CD14-positive monocyte (primary cell): Measurements from ENCODE around the gene PAQR8. TPM values are rescaled to one million over a fixed set of nuclear protein-coding genes. Genes with fewer than 3 reads are reported as not detected.

Experiments
- DNase-seq, 3 donors: peaks; one replicate each; pipeline ENCODE4 v3.0.0-alpha.2; 2011 to 2022
- H2AFZ ChIP-seq: 2 replicates; pipeline ENCODE4 v1.6.0; 2012; ENCODE audit warnings: mild to moderate bottlenecking, low read depth, low read length, inconsistent platforms; ENCODE audit not compliant: insufficient read depth, poor library complexity, severe bottlenecking
- H3K27ac ChIP-seq, 2 donors: 1 replicate in 1 of 2; 2 replicates in 1 of 2; pipeline ENCODE4 v1.5.1; 2012 to 2013; ENCODE audit warnings: low read length in 2 of 2, control low read depth in 1 of 2, inconsistent platforms in 1 of 2, low read depth in 1 of 2, mild to moderate bottlenecking in 1 of 2
- H3K27me3 ChIP-seq, 2 donors: one replicate each; pipeline versions ENCODE4 v1.6.0 to v1.6.1; 2011 to 2013; ENCODE audit warnings: low read length in 2 of 2; ENCODE audit not compliant: control insufficient read depth in 2 of 2, insufficient read depth in 2 of 2
- H3K36me3 ChIP-seq, 2 donors: replicated peaks in 1 of 2; 1 replicate in 1 of 2; 2 replicates in 1 of 2; pipeline versions ENCODE4 v1.5.1 to v1.6.1; 2012 to 2013; ENCODE audit warnings: low read length in 2 of 2, control low read depth in 1 of 2, inconsistent platforms in 1 of 2, mild to moderate bottlenecking in 1 of 2; ENCODE audit not compliant: insufficient read depth in 2 of 2, control insufficient read depth in 1 of 2
- H3K4me1 ChIP-seq, 2 donors: 1 replicate in 1 of 2; 2 replicates in 1 of 2; pipeline versions ENCODE4 v1.5.1 to v1.6.1; 2012 to 2013; ENCODE audit warnings: low read length in 2 of 2, control low read depth in 1 of 2, inconsistent platforms in 1 of 2, mild to moderate bottlenecking in 1 of 2, moderate library complexity in 1 of 2; ENCODE audit not compliant: insufficient read depth in 2 of 2, control insufficient read depth in 1 of 2
- H3K4me2 ChIP-seq: replicated peaks from 2 replicates; pipeline ENCODE3; 2012; ENCODE audit warnings: low read length, moderate library complexity, mild to moderate bottlenecking; ENCODE audit not compliant: poor library complexity, severe bottlenecking; ENCODE audit errors: extremely low read depth
- H3K4me3 ChIP-seq, 3 experiments: fragments of 200-600 bp in 1 of 3; sonication (generic) in 1 of 3; replicated peaks in 1 of 3; 1 replicate in 2 of 3; 2 replicates in 1 of 3; pipeline ENCODE4 v1.5.1; 2011 to 2013; ENCODE audit warnings: low read length in 3 of 3, mild to moderate bottlenecking in 3 of 3, control low read depth in 2 of 3, low read depth in 2 of 3, inconsistent platforms in 1 of 3, moderate library complexity in 1 of 3
- H3K79me2 ChIP-seq: 2 replicates; pipeline ENCODE4 v1.6.0; 2012; ENCODE audit warnings: mild to moderate bottlenecking, control low read depth, inconsistent platforms, low read length, moderate library complexity; ENCODE audit not compliant: insufficient read depth
- H3K9ac ChIP-seq: 2 replicates; pipeline ENCODE4 v1.6.0; 2017; ENCODE audit warnings: low read length, mild to moderate bottlenecking; ENCODE audit not compliant: insufficient read depth, poor library complexity, severe bottlenecking
- H3K9me3 ChIP-seq, 2 donors: replicated peaks in 1 of 2; 1 replicate in 1 of 2; 2 replicates in 1 of 2; pipeline versions ENCODE4 v1.5.1 to v1.6.1; 2012 to 2013; ENCODE audit warnings: low read length in 2 of 2, control low read depth in 1 of 2; ENCODE audit not compliant: control insufficient read depth in 1 of 2, insufficient read depth in 1 of 2
- H4K20me1 ChIP-seq: 2 replicates; pipeline ENCODE4 v1.6.0; 2012; ENCODE audit warnings: mild to moderate bottlenecking, low read length, control low read depth, moderate library complexity; ENCODE audit not compliant: insufficient read depth
- H3K27ac Mint-ChIP-seq, 7 donors: one replicate each; pipeline ENCODE4 v1.8.0; 2020; ENCODE audit warnings: mild to moderate bottlenecking in 7 of 7, mixed read lengths in 7 of 7, moderate library complexity in 6 of 7, inconsistent platforms in 2 of 7
- H3K27me3 Mint-ChIP-seq, 3 donors: one replicate each; pipeline ENCODE4 v1.8.0; 2021 to 2022; ENCODE audit warnings: low read depth in 3 of 3, mild to moderate bottlenecking in 3 of 3, mixed read lengths in 3 of 3, moderate library complexity in 3 of 3, inconsistent platforms in 1 of 3
- H3K36me3 Mint-ChIP-seq, 2 donors: one replicate each; pipeline ENCODE4 v1.8.0; 2020; ENCODE audit warnings: mixed read lengths in 2 of 2, inconsistent platforms in 1 of 2, mild to moderate bottlenecking in 1 of 2
- H3K4me1 Mint-ChIP-seq: one replicate; pipeline ENCODE4 v1.8.0; 2020; ENCODE audit warnings: mild to moderate bottlenecking, mixed read lengths
- H3K4me3 Mint-ChIP-seq, 2 donors: one replicate each; pipeline ENCODE4 v1.8.0; 2020; ENCODE audit warnings: mild to moderate bottlenecking in 2 of 2, mixed read lengths in 2 of 2, moderate library complexity in 1 of 2
- H3K9me3 Mint-ChIP-seq, 7 donors: one replicate each; pipeline ENCODE4 v1.8.0; 2020 to 2022; ENCODE audit warnings: mixed read lengths in 7 of 7, mild to moderate bottlenecking in 6 of 7, moderate library complexity in 6 of 7, inconsistent platforms in 2 of 7
- CTCF ChIP-seq: fragments of 200-600 bp; IDR thresholded peaks from one replicate; pipeline ENCODE4 v1.8.0; 2022; ENCODE audit warnings: antibody characterized with exemption, mild to moderate bottlenecking
- WGBS: methylation state at CpG from one replicate; pipeline ENCODE4 v1.1.5; 2013; ENCODE audit warnings: missing lambda C conversion rate; ENCODE audit not compliant: insufficient coverage; 5-methylcytosine and 5-hydroxymethylcytosine counted together
- intact Hi-C, 2 donors: fragments of 100-400 bp; cut with micrococcal nuclease; formaldehyde crosslinking; loops; one replicate each; pipeline versions ENCODE4 v1.15.0 to v1.15.1; 2023
- polyA plus RNA-seq, 3 donors: library from polyadenylated mRNA; depleted of rRNA in 1 of 3; unstranded in 2 of 3; stranded (reverse) in 1 of 3; fragments of 300-500 nt in 2 of 3; fragments of >200 nt in 1 of 3; fragmentation: Illumina TruSeq in 2 of 3; gene quantifications; 1 replicate in 2 of 3; 2 replicates in 1 of 3; pipeline ENCODE4 v1.2.3, GENCODE V29; 2012 to 2021

The PAQR8 gene
- polyA plus RNA-seq, 3 donors = 2.4 to 17.4 (median 6.8) TPM

DNA sequence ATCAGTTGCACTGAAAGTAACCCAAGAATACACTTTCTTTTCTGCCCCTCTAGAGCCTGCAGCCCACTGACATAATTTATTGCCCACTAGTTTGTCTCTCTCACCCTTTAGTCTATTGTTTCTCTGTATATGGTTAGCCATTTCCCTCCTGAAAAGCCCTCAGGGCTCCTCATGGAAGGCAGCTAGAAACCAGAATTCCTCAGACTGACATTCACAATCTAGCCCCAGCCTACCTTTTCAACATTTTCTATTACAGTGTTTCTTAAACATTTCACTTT, 21.4 kb upstream of the PAQR8 start:
- no peaks in the 10 kb centered on the region for H3K9me3 Mint-ChIP-seq
- Histone ChIP-seq H3K4me1 (peaks cover 13 to 14% of the 10 kb centered on the region in 2 donors), H3K9me3 (no peaks in the 10 kb centered on the region), H3K27me3 (no peaks in the 10 kb centered on the region), H2AFZ (no peak overlapping the region), H3K36me3 (no peaks in the 10 kb centered on the region), H3K27ac (no peak overlapping the region), H3K79me2 (no peaks in the 10 kb centered on the region), H4K20me1 (no peaks in the 10 kb centered on the region), H3K9ac (no peak overlapping the region), H3K4me2 (no peak overlapping the region), H3K4me3 (no peak overlapping the region)
- H3K36me3 Mint-ChIP-seq = no peaks in the 10 kb centered on the region
- TF ChIP-seq CTCF = no peak
- intact Hi-C loops = no loop called here
- no peak for DNase-seq
- H3K4me1 Mint-ChIP-seq = peaks cover 33% of the 10 kb centered on the region
- no peak overlapping the region for H3K27ac Mint-ChIP-seq
- no peak overlapping the region for H3K4me3 Mint-ChIP-seq
- H3K27me3 Mint-ChIP-seq = no peaks in the 10 kb centered on the region

- Histone ChIP-seq H3K79me2 (no peaks in the 10 kb centered on the region), H2AFZ (peak overlapping the region; percentile 57), H3K27me3 (no peaks in the 10 kb centered on the region), H3K9me3 (no peaks in the 10 kb centered on the region), H3K36me3 (no peaks in the 10 kb centered on the region), H3K4me1 (peaks cover 13 to 14% of the 10 kb centered on the region in 2 donors), H3K9ac (no peak overlapping the region), H3K4me3 (peak overlapping the region in 1 of 3 experiments; percentile 21), H3K4me2 (peak overlapping the region; percentile 46), H3K27ac (peak overlapping the region; percentile 41 to 76), H4K20me1 (no peaks in the 10 kb centered on the region)
- peak overlapping the region; percentile 77 to 86 (median 80) for H3K27ac Mint-ChIP-seq
- peaks cover 0 to 2% (median 0%) of the 10 kb centered on the region in 3 donors for H3K27me3 Mint-ChIP-seq
- WGBS = no CpG with 5 or more reads among the region's 2 CpGs
- peaks cover 30% of the 10 kb centered on the region for H3K4me1 Mint-ChIP-seq
- no peaks in the 10 kb centered on the region for H3K9me3 Mint-ChIP-seq
- no peak for TF ChIP-seq CTCF
- DNase-seq = peak; percentile 23 to 58 (median 40)
- intact Hi-C loops = no loop called here
- peak overlapping the region in 1 of 2 donors; percentile 40 for H3K4me3 Mint-ChIP-seq
- no peaks in the 10 kb centered on the region for H3K36me3 Mint-ChIP-seq
These were observed 20.2 kb upstream of the PAQR8 start for GRCh38 chr6:52341561-52342260.
